ENCODE data around the gene SPATA13.

Gene SPATA13

DNA sequence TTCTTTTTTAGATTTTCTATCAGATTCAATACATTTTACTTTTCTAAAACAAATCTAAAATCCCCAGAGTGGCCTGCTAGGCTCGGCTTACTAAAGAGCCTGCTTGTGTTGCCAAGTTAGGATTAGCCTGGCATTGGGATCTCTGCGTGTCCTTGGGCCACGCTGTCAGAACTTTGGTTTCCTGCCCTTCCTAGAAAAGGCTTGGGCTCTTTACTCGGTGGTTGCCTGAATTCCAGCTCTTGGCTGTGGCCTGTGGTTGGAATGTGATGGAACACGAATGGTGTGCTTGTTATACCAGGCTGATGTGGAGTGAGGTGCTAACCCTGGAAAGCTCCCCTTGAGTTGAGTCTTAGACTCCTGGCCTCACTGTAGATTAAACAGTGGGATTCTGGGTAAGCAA, 8.5 kb downstream of the SPATA13 start:
- no peak for DNase-seq

GRCh38 chr13:24172071-24172470, 11.6 kb downstream of the SPATA13 start:
- DNase-seq: no peak

DNA sequence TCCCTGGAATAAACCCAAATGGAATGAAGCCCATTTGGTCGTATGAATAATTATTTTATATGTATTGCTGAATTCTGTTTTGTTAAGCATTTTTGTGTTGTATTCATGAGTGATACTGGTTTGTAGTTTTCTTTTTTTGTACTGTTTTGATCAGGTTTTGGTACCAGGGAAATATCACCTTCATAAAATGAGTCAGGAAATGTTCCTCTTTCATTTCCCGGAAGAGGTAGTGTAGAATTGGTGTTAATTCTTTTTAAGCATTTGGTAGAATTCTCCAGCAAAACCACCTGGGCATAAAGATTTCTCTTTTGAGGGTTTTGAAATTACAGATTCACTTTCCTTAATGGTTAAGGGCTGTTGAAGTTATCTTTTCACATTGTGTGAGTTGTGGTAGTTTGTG, 13.3 kb downstream of the SPATA13 start:
- no peak for DNase-seq

DNA sequence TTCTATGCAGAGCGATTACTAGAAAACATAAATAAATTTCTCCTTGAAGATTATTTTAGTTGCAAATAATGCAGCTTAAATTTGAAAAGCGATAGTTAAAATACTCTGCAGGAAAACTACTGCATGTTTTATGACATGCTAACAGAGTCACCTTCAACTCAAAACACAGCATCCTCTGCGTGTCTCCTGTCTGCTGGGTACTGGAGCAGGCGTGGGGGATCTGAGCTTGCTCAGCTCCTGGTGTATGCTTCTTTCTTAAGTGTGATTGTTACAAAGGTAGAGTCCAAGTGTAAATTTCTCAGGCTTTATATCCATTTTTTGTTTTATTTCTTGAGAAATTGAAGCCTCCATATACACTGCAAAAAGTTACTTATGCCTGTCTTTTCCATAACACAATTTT, 15.3 kb downstream of the SPATA13 start:
- no peak for DNase-seq

- DNase-seq: no peak
Observed at GRCh38 chr13:24176351-24177101, 16.0 kb downstream of the SPATA13 start.

- peak; percentile 31 for DNase-seq
Observed at GRCh38 chr13:24178847-24179485, 18.4 kb downstream of the SPATA13 start.

DNA sequence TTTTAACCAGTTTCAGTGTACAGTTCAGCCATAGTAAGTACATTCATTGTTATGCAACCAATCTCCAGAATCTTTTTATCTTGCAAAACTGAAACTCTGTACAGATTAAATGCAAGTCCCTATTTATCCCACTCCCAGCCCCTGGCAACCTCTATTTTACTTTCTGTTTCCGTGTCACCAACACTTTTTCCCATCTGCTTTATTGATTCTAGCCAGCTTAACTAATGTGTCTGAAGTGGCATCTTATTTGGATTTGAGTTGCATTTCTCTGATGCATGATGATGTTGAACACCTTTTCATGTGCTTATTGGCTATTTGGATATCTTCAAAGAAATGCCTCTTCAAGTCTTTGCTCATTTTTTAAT, 18.9 kb downstream of the SPATA13 start:
- no peak for DNase-seq

DNA sequence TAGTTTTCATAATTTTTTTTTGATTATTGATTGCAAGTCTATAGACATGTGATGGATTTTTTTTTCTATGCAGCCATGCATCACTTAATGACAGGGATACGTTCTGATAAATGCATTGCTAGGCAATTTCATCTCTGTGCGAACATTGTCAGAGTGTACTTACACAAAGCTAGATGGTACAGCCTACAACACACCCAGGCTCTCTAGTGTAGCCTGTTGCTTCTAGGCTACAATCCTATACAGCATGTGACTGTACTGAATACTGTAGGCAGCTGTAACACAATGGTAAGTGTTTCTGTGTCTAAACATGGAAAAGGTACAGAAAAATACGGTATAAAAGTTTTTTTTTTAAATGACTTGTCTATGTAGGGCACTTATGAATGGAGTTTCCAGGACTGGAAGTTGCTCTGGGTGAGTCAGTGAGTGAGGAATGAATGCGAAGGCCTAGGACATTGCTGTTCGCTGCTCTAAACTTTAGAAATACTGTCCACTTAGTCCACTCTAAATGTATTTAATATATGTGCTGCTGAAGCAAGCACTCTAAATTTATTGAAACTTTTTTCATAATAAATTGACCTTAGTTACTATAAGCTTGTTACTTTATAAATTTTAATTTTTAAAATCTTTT, 20.3 kb downstream of the SPATA13 start:
- peak; percentile 24 for DNase-seq

DNA sequence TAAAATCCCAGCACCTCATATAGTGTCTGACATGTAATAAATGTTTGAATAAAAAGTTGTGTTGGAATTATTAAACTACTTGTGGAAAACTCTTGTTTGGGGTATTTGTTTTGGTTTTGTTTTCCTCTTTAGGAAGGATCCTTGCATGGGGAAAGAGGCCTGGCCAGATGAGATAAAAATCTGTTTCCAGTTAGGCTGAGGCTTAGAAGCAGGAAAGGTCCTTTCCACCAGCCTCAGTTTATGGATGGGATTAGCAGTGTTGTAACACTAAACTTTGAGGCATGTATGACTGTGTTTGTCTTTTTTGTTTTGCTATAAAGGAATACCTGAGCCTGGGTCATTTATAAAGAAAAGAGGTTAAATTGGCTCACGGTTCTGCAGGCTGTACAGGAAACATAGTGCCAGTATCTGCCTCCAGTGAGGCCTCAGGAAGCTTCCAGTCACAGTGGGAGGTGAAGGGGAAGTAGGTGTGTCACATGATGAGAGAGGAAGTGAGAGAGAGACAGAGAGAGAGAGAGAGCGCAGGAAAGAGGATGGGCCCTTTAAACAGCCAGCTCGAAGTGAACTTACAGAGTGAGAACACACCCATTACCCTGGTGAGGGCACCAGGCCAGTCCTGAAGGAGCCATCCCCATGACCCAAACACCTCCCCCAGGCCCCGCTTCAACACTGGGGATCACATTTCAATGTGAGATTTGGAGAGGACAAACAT, 21.6 kb downstream of the SPATA13 start:
- DNase-seq: no peak

DNA sequence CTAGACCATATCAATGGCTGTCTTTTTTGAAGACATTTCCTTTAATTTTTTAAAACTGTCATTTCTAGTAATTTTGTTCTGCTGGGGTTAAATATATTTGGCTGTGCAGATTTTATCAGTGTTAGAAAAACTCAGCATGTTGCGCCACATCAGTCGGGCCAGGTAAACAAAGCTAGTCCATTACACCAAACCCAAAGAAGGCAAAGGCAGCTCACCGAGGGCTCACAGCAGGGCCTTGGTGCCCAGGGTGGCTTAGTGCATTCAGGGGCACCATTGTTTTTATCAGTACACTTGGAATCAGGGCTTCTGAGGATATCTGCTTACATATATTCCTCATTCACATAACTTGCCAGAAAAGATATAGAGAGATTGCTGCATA, 22.2 kb downstream of the SPATA13 start:
- no peak for DNase-seq

GRCh38 chr13:24183741-24184182, 23.2 kb downstream of the SPATA13 start:
- no peak for DNase-seq

DNA sequence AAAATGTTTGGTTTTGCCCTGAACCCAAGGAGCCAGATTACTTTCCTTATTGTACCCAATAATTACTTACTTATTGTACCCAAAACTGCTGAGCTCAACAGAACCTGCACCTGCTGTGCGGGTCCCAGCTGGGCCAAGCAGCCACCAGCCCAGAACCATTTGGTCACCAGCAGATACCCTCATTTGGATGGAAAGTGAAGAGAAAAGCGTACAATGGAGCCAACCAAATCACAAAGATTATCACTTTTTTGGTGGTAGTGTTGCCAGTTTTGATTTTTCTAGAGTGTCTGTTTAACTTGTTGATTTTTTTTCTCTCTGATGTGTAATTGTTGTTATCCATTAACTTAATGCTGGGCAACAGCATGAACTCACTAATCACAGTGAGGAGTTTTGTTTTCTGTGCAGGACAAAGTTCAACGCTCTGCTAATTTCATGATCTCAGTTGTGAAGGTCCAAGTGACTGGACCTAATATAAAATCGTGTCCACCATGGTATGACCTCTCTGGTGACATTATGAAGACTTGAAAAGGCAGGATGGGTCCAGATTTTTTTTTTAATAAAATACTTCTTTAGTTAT, 23.8 kb downstream of the SPATA13 start:
- no peak for DNase-seq

DNA sequence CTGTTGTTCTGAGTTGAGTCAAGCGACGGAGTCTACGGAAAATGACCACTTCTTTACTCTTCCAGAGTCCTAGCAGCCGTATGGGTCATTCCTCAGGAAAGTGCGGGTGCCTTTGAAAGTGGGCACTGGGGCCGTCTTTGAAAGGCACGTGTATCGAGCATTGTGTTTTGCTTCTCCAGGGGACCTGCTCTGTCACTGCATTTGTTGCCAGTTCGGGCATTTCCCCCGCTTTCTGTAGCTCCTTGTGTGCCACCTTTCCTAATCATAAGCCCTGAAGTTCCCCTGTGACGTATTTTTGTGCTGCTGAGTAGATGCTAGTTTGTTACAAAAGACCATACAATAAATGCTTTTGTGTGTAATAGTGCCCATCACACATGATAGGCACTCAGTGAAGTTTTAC, 24.4 kb downstream of the SPATA13 start:
- no peak for DNase-seq

DNA sequence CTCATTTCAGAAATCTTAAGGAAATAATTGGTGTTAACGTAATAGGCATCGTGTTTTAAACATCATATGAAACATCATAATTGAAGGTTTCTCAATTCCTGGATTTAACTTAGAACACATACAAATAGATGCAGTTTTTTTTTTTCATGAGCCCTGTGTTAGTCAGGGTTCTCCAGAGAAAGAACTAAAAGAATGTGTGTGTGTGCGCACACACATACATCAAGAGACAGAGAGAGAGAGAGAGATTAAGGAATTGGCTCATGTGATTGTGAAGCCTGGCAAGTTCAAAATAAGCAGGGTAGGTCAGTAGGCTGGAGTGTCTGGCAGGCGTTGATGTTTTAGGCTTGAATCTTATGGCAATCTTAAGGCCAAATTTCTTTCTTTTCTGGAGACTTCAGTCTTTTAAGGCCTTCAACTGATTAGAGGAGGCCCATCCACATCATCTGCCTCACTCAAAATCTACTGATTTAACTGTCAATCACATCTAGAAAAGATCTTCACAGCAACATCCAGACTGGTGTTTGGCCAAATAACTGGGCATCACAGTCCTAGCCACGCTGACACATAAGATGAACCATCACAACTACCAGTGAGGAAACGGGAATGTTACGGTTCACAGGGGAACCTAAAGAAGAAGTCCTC, 25.2 kb downstream of the SPATA13 start:
- DNase-seq: peak; percentile 51

DNA sequence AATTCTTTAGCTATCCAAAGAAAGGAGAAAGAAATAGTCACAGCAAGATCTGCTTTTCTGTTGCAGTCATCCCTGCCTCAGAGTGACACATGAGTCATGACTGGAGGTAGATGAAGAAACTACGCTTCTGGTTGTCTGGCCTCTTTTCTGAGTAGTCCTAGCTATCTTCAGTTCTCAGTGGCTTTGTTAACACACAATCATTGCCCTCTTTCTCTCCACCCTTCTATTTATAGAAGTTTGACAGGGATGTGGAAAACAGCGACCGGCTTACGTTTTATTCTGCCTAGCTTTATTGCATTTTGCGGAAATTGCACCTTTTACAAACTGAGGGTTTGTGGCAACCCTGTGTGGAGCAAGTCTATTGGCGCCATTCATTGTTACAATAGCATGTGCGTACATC, 26.7 kb downstream of the SPATA13 start:
- peak; percentile 11 for DNase-seq

DNA sequence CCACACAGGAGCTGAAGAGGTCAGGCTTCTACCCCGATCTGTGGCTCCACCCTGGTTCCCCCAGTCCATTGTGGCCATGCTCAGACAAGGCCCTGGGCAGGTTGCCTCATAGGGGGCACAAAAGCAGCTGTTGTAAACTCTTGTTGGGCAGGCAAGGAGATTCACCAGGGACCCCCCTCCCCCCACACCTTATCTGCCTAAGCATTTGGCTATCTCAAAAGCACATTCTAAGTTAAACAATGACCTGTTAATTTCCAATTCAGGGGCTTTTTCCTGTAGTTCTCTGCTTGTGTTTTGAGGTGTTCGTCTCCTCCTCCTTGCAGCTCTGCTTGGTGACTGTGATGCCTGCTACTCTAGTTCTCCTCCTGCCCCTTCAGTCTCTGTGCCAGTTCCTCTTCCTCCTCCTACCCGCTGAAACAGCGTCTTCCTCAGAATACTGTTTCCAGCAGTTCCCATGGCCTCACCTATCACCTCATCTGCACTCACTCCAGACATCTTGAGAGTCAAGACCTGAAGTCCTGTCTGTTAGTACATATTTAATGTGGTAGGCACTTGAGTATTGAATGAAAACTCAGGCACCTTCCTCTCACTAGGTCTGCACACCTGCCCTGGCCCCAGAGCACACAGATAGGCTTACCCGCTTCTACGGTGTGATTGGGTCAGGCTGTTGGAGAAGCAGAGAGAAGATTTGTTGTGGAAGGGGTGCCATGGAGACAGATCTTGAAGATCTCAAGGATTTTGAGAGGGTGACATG, 31.7 kb downstream of the SPATA13 start:
- no peak for DNase-seq

DNA sequence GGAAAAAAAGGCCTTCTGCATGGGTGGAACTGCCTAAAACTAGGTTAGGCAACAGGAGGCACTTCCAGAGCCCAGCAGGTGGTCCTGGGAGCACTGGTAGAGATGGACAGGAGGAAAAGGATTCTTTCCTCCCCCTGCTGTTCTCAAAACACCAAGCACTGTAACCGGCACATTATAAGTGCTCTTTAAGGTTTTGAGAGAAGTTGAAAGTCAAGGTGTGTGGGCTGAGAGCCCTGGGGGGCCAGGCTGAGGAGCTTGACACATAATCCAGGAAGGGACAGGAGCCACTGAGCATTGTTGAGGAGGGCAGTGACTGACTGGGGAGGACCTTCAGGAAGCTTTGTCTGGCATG, 32.3 kb downstream of the SPATA13 start:
- no peak for DNase-seq

DNA sequence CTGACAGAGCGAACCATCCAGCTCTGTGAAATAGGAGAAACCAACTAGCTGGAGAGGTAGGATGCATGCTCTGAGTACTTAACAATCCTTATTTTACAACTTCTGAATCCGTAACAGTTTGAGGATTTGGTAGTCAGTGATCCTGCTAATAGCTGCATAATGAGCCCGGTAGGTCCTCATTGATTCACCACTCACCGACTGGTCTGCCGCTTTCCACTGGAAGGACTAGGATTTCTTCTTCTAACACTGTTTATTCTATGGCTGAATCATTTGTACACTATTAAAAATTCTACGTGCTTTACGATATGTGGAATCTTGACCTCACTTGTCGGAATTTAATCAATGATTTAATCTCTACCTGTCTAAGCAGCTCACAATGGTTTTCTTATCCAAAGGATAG, 33.9 kb downstream of the SPATA13 start:
- DNase-seq: no peak

DNA sequence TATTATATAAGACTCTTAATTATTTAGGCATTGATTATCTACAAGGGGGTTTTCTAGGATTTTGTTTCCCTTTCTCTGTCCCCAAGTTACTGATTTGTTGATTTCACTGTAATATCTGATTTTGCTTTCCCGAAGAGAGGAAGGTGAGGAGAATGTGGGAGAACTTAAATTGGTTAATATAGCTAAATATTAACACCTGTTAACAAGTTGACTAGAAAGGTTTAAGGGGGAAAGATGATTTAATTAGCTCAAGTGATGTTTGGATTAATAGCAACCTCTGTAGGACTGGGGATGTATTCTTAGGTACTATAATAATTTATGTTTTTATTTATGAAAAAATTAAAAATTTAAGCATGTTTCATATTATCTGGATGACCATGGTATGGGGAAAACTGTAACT, 35.1 kb downstream of the SPATA13 start:
- DNase-seq: no peak

DNA sequence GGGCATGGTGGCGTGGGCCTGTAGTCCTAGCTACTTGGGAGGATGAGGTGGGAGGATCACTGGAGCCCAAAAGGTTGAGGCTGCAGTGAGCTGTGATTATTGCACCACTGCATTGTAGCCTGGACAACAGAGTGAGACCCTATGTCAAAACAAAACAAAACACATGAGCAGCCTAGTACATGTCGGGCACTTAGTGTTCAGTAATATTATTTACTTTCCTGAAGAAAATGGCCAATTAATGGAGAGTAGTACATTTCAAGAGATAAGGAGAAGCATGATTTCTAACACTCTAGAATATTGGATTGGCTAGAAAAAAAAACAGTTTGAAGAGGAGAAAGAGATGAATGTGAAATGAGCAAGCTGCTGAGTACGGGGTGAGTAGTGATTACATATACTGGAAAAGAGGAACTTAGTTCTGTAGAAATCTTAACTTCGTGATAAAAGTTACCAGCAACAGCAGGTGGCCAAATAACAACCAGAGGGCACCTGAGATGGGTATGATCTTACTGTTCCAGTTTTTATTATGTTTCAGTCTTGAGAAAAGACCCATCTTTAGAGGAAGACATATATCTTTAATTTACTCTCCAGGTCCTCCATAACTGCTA, 36.2 kb downstream of the SPATA13 start:
- DNase-seq: no peak

- DNase-seq: no peak
Observed at GRCh38 chr13:24199016-24199415, 38.5 kb downstream of the SPATA13 start.

GRCh38 chr13:24202215-24202614, 41.7 kb downstream of the SPATA13 start:
- DNase-seq: no peak
